Astrocyte (in vitro differentiated cells and primary cell): ENCODE results near the gene ZBTB1. TPM values are rescaled to one million over a fixed set of nuclear protein-coding genes. Genes with fewer than 3 reads are reported as not detected.

Source experiments
- DNase-seq: peaks from one replicate; pipeline ENCODE4 v3.0.0-alpha.2; 2010; ENCODE audit warnings: low read depth
- FAIRE-seq: peaks from 2 replicates; lab custom pipeline; 2011; peaks lifted over from hg19 to GRCh38; lab: Jason Lieb, UNC
- H2AFZ ChIP-seq: 2 replicates; pipeline ENCODE4 v1.6.0; 2012; ENCODE audit warnings: low read depth, low read length, inconsistent platforms
- H3K27ac ChIP-seq: 2 replicates; pipeline ENCODE4 v1.5.1; 2011; ENCODE audit warnings: low read depth, low read length, inconsistent platforms
- H3K27me3 ChIP-seq: 2 replicates; pipeline ENCODE4 v1.6.0; 2011; ENCODE audit warnings: low read length, inconsistent platforms; ENCODE audit not compliant: insufficient read depth
- H3K36me3 ChIP-seq: 2 replicates; pipeline ENCODE4 v1.5.1; 2011; ENCODE audit warnings: low read length, inconsistent platforms; ENCODE audit not compliant: insufficient read depth
- H3K4me1 ChIP-seq: 2 replicates; pipeline ENCODE4 v1.5.1; 2011; ENCODE audit warnings: low read length, inconsistent platforms; ENCODE audit not compliant: insufficient read depth
- H3K4me2 ChIP-seq: 2 replicates; pipeline ENCODE4 v1.6.0; 2012; ENCODE audit warnings: low read length, inconsistent platforms
- H3K4me3 ChIP-seq: 2 replicates; pipeline ENCODE4 v1.5.1; 2011; ENCODE audit warnings: low read depth, mild to moderate bottlenecking, low read length, inconsistent platforms; ENCODE audit not compliant: insufficient read depth
- H3K79me2 ChIP-seq: 2 replicates; pipeline ENCODE4 v1.6.0; 2012; ENCODE audit warnings: mild to moderate bottlenecking, low read length, inconsistent platforms; ENCODE audit not compliant: insufficient read depth
- H3K9ac ChIP-seq: 2 replicates; pipeline ENCODE4 v1.6.0; 2012; ENCODE audit warnings: mild to moderate bottlenecking, low read length, inconsistent platforms
- H3K9me3 ChIP-seq: 2 replicates; pipeline ENCODE4 v1.5.1; 2012; ENCODE audit warnings: low read depth, mild to moderate bottlenecking, low read length, inconsistent platforms; ENCODE audit not compliant: insufficient read depth
- H4K20me1 ChIP-seq: 2 replicates; pipeline ENCODE4 v1.6.0; 2012; ENCODE audit warnings: low read length, inconsistent platforms; ENCODE audit not compliant: insufficient read depth
- H3K27ac Mint-ChIP-seq: one replicate; pipeline ENCODE4 v1.8.0; 2021; ENCODE audit warnings: mild to moderate bottlenecking, mixed read lengths; ENCODE audit not compliant: unreplicated experiment
- H3K27me3 Mint-ChIP-seq: one replicate; pipeline ENCODE4 v1.8.0; 2021; ENCODE audit warnings: low read depth, mixed read lengths; ENCODE audit not compliant: unreplicated experiment
- H3K36me3 Mint-ChIP-seq: one replicate; pipeline ENCODE4 v1.8.0; 2021; ENCODE audit warnings: low read depth, mixed read lengths; ENCODE audit not compliant: unreplicated experiment
- H3K4me1 Mint-ChIP-seq: one replicate; pipeline ENCODE4 v1.8.0; 2021; ENCODE audit warnings: low read depth, mixed read lengths; ENCODE audit not compliant: unreplicated experiment
- H3K4me3 Mint-ChIP-seq: one replicate; pipeline ENCODE4 v1.8.0; 2021; ENCODE audit warnings: mild to moderate bottlenecking, moderate library complexity, mixed read lengths; ENCODE audit not compliant: unreplicated experiment
- H3K9me3 Mint-ChIP-seq: one replicate; pipeline ENCODE4 v1.8.0; 2021; ENCODE audit warnings: mild to moderate bottlenecking, mixed read lengths; ENCODE audit not compliant: unreplicated experiment
- CTCF ChIP-seq: IDR thresholded peaks from 2 replicates; pipeline ENCODE4 v1.5.1; 2011; ENCODE audit warnings: low read depth, mild to moderate bottlenecking, inconsistent platforms, low read length, moderate library complexity; ENCODE audit not compliant: insufficient read depth
- EZH2 ChIP-seq: IDR thresholded peaks from 2 replicates; pipeline ENCODE4 v1.6.1; 2012; ENCODE audit warnings: mild to moderate bottlenecking, low read length, inconsistent platforms; ENCODE audit not compliant: insufficient read depth
- total RNA-seq: library from RNA; stranded (reverse); gene quantifications from 2 replicates; pipeline ENCODE4 v1.2.1, GENCODE V29; 2021

Gene ZBTB1
- total RNA-seq, 1 donor from 2014 or later = 43.0 TPM

GRCh38 chr14:64544607-64545312 lies 40.2 kb downstream of the ZBTB1 start:
- Histone ChIP-seq H2AFZ (no peak overlapping the region), H3K9ac (no peak overlapping the region), H3K9me3 (peaks cover 15% of the 10 kb centered on the region), H3K79me2 (peaks cover 10% of the 10 kb centered on the region), H3K4me3 (no peak overlapping the region), H4K20me1 (peaks cover 9% of the 10 kb centered on the region), H3K36me3 (no peaks in the 10 kb centered on the region), H3K27me3 (peaks cover 18% of the 10 kb centered on the region), H3K4me2 (no peak overlapping the region), H3K4me1 (peaks cover 22% of the 10 kb centered on the region), H3K27ac (no peak overlapping the region)
- H3K27me3 Mint-ChIP-seq = peaks cover 5% of the 10 kb centered on the region
- peaks cover 4% of the 10 kb centered on the region for H3K9me3 Mint-ChIP-seq
- H3K36me3 Mint-ChIP-seq = peaks cover 6% of the 10 kb centered on the region
- DNase-seq (no peak), FAIRE-seq (no peak)
- H3K4me3 Mint-ChIP-seq = no peak overlapping the region
- peaks cover 17% of the 10 kb centered on the region for H3K4me1 Mint-ChIP-seq
- no peak for TF ChIP-seq CTCF
- no peak for TF ChIP-seq EZH2
- no peak overlapping the region for H3K27ac Mint-ChIP-seq

GRCh38 chr14:64549016-64549415 lies 44.4 kb downstream of the ZBTB1 start:
- H3K9ac ChIP-seq = no peak overlapping the region
- H3K27me3 ChIP-seq = peaks cover 20% of the 10 kb centered on the region
- H3K4me1 ChIP-seq = peaks cover 10% of the 10 kb centered on the region
- FAIRE-seq (no peak), DNase-seq (no peak)
- Mint-ChIP-seq H3K36me3 (no peaks in the 10 kb centered on the region), H3K9me3 (no peaks in the 10 kb centered on the region), H3K4me3 (no peak overlapping the region), H3K27me3 (peaks cover 15% of the 10 kb centered on the region), H3K27ac (peak overlapping the region; percentile 51), H3K4me1 (peaks cover 16% of the 10 kb centered on the region)
- no peak overlapping the region for H3K27ac ChIP-seq
- H4K20me1 ChIP-seq = no peaks in the 10 kb centered on the region
- H3K79me2 ChIP-seq = no peaks in the 10 kb centered on the region
- no peak overlapping the region for H3K4me2 ChIP-seq
- H3K4me3 ChIP-seq = no peak overlapping the region
- no peaks in the 10 kb centered on the region for H3K9me3 ChIP-seq
- H3K36me3 ChIP-seq = no peaks in the 10 kb centered on the region
- TF ChIP-seq EZH2 (no peak), CTCF (no peak)
- H2AFZ ChIP-seq = no peak overlapping the region
